HG02571 (cell line): ENCODE results near the gene AMPD3.

Source experiments
- ATAC-seq: cut with Tn5 transposase; IDR thresholded peaks from one replicate; pipeline ENCODE4 v1.9.1; 2021; ENCODE audit warnings: mild to moderate bottlenecking, moderate library complexity; ENCODE audit not compliant: unreplicated experiment

Gene AMPD3

DNA sequence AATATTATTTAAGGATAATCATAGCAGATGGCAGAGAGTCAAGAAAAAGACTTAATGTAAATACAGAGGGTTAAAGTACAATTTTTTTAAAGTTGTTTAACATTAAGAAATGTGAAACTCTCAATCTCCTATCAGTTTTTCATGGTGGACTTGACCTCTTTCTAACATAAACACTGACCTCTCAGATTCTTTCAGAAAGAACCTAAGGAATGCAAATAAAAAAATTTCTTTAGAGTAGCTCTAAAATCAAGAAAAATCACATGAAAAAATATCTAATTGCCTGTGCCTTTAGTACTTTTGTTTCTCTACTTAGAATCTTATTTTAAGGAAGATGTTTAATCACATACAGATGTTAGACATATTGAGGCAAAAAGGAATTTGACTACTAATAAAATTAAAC lies 73.1 kb downstream of the AMPD3 start:
- ATAC-seq: no peak

DNA sequence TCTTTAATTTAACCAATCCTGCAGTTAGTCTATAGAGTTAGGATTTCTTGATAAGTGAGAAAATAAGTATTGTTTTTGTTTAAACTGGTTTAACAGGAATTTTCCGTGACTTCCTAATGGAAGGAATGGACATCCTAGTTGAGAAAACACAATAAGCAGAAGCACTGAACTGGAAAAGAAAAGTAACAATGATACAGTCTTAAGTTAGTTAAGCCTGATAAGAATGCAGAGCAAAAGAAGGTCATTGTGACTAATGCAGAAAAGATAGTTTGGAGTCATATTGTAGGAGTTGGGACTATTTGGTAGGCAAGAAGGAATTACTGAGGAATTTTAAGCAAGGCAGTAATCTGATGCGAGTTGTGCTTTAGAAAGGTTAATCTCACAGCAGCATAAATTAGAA lies 74.2 kb downstream of the AMPD3 start:
- no peak for ATAC-seq

DNA sequence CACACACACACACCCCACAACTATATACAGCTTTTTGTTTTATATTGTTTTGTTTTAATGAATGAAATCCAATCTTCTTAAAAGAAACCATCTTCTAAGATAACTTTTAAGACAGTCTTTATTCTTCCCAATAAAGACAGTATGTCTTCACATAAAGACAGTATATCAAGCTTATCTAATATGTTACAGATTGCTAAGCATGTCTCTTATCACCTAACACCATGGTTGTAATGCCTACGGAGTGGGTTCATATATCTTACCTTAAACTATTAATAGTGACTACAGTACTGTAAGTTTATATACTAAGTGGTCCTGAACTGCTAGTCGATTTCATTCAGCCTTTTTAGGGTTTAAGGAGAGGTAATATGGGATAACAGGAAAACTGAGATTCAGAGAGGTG lies 77.5 kb downstream of the AMPD3 start:
- ATAC-seq: no peak

DNA sequence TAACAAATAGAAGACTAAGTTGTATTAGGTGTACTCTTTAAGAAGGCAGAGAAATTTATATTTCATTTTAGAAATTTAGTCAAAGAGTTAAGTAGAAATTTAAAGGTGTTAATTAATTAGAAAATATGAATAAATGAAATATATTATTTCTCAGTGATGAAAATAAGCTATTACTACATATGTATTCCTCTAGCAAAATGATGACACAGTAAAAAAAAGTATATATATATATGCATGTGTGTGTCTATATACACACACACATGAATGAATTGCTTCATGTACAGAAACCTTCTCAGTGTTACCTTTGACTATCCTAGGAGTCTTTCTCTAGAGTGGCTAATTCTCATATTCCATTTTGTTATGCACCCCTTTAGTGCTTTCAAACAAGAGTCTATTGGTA lies 78.3 kb downstream of the AMPD3 start:
- ATAC-seq: no peak

DNA sequence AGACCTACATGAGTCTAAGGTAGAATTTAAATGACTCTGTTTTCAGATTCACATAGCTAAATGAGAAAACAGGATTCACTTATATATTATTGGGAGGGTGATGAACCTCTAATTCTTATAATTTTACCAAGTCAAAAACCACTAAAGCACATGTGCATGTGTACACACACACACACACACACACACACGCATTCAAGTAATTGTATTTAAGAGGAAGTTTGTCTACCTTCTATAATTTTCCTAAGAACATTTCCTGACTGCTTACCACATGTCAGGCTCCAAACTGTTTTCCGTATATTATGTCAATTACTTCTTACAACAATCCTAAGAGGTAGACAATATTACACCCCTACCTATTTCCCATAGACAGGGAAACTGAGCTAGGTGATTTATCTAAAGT lies 79.3 kb downstream of the AMPD3 start:
- ATAC-seq: no peak

DNA sequence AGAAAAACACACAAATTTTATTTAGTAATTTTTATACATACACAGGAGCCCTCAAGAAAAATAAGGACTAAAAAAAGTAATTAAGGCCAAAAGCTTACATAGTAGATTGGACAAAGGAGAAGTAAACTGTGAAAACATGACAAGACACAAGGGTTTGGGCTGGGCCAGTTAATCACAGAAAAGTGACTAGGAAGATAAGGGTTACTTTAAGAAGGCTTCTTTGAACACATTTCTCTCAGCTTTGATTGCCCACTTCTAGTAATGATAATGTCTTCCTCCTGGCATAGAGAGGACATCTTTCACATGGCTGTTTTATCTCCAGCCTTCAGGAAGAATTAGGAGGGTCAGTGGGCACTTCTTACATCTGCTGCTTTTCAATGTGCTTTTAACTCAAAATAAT lies 82.5 kb downstream of the AMPD3 start:
- ATAC-seq: no peak

DNA sequence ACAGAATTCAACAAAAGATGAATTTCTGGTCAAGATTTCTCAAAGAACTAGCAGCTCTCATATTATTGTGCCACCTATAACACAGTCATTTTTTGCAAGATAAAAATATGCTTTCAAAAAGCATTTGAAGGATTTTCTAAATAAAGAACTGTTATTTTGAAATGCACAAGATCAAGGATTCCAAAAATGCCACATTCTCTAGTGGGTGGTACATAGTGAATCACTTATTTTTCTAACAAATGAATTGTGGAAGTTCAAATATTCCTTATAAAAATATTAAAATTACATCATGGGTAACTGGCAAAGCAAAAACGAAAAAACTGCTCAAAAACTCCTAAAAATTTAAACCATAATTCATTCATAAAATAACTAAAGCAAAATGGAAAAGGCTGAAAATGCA lies 83.9 kb downstream of the AMPD3 start:
- ATAC-seq: no peak

DNA sequence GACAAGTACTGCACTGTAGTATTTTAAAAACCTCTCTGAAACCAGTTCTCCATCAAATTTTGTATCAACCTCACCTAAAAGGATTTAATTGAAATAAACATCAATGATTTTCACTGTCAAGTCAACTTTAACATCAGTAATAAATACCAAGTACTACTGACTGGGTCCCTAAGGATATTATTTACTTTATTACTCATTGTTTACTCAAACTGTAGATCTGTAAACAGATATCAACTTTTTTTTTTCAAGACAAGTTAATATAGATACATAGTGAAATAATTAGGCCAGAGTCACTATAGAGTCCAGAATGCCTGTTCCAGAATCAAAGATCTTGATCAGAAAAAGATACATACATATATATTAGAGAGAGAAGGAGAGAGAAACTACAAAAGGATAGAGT lies 84.3 kb downstream of the AMPD3 start:
- ATAC-seq: no peak

DNA sequence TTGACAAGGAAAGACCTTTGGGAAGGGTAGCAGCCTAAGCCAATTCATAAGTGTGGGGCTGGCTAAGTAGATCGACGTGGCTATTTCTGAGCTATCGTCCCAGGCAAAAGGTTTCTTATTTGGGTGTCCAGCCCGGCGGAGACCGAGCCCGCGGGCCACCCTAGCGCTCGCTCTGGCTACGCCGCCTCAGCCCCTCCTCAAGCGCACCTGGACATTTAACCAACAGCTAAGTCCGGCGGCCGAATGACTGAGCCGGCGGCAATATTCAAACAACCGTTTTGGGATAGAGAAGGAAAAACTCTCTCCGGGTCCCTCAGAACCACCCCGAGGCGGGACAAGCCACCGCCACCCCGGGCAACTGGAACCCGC lies 85.5 kb downstream of the AMPD3 start:
- peak; percentile 26 for ATAC-seq

DNA sequence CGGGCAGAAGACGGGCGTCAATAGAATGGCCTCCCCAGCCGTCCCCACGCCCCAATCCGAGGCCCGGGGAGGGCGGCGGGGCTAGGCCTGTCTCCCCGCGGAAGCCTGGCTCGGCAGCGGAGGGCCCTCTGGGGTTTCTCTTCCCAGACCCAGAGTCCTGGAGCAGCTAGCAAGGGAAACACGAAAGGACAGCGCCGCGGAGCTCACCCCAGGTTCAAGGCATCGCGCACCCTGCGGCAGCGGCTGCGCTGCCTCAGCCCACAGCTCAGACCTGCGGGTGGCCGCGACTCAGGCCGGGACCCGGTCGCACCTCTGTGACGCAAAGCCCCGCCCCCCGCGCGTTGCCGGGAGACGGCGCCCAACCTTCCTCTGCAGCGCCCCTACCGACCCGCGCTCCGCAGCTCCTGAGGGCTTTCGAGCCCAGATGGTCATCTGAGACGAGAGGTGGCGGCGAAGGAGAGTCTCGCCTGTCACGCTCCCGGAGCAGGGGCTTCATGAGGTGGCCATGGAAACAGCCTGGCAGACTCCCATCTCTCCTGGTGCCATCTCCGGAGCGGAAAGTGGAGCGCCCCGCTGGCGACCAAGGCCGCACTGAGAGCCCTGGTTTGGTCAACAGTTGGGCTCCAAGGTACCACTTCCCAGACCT lies 86.0 kb downstream of the AMPD3 start, which contains the start of gene RNF141:
Gene RNF141, minus strand, starts transcription at position 273 of the 646 bp plus-strand sequence. CDS start 7,029 bp downstream, outside the sequence.
- ATAC-seq: peak; percentile 96

DNA sequence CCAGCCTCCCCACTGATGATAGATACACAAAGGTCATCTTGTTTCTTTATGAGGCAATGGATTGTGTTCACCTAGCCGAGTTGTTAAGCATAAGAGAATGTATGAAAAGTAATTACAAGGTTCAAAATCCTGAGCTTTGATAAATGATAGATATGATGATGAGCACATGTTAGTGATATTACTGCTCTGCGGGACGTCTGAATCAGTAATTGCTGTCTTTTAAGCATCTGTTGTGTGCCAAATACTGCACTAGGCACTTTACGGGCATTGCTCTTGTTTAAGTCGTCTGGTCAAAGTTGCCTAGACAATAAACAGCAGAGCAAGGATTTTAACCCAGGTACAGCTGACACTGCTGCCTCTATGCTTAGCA lies 86.5 kb downstream of the AMPD3 start:
- ATAC-seq: no peak

DNA sequence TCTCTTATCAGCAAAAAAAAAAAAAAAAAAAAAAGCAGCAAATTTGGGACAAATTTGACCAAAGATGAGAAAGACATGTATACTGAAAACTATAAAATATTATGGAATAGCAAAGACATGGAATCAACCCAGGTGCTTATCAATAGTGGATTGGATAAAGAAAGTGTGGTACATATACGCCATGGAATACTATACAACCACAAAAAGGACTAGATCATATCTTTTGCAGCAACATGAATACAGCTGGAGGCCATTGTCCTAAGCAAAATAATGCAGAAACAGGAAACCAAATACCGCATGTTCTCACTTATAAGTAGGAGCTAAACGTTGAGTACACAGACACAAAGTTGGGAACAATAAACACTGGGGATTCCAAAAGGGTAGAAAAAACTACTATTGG lies 87.7 kb downstream of the AMPD3 start:
- no peak for ATAC-seq

DNA sequence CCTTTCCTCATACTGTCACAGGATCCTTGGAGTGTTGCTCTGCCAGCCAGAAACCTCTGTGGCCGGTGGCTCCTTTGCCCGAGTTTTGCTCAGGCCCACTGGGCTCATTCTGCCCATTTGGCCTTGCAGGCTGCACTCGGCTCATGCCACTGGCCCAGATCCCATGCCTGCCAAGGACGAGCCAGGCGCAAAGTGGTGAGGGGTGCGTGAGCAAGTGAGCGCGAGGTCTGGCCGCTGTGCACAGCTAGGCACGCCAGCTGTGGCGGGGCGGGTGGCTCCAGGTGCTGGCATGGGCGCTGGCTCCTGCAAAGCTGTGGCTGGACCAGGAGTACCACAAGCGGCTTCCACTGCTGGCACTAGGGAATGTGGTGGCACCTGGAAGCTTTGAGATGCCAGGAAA lies 88.7 kb downstream of the AMPD3 start:
- ATAC-seq: no peak

DNA sequence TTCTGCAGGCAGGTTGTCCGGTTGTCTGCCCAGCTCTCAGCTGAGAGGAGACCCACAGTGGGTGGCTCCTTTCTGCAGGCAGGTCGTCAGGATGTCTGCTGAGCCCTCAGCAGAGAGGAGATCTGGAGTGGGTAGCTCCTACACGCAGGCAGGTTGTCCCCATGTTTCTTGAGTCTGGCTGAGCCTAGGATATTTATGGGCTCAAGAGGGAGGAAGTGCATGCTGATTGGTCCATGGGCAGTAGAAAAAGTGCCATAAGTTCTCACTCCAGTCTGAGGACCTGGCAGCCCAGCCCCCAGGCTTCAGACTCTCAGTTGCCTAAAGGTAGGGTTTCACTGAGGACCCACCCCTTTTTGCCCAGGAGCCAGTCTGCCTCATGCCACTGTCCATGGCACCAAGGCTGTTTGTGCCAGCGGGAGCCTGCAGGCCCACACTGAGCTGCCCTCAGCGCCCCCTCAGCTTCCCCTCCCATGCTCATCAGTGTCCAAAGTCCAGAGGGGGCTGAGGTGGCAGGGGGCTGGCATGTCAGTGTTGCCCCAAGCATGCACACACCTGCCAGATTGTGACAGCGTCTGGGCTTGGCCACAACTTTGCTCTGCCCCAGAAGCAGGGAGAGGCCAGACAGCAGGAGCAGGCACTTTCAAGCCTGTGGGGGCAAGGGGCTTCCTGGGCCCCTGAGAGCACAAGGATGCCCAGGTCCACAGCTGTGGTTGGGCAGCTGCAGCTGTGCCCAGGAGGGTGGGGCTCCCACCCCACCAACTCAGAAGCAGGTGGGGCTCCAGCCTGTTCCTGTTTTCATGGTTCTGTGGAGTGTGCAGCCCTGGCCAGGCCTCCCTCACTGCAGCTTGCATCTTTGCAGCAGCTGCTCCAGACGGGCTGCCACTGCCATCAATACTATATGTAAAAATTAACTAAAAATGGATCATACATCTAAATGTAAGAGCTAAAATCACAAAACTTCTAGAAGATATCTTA lies 89.7 kb downstream of the AMPD3 start:
- ATAC-seq: no peak

DNA sequence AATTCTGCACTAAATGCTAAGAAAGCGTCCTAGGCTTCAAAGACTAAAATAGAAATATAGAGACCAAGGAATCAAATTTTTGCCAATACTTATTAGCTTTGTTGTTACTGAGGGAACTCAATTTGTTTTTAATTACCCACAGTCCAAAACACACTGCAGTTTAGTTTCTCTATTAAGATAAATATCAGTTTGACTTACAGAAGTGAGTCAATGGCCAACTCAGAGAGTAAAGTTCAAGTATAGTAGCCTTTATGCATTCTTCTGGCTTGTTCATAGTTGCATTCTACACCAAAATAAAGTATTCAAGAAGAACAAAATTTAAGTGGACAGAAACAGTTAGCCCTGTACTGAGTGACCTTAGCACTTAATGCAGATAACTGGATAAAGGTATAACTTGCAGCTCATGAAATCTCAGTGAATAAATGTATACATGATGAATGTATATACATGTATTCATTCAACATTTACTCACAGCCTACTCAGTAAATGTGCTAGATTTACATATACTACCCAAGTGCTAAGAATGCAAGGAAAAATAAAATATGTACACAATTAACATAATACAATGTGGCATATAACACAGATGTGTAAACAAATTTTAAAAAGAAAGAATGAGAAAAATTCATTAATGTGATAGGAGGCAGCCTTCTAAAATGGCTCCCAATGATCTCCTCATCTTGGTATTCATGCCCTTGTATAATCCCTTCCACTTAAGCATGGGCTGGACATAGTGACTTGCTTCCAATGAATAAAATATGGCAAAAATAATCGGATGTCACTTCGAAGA lies 95.6 kb downstream of the AMPD3 start:
- no peak for ATAC-seq

DNA sequence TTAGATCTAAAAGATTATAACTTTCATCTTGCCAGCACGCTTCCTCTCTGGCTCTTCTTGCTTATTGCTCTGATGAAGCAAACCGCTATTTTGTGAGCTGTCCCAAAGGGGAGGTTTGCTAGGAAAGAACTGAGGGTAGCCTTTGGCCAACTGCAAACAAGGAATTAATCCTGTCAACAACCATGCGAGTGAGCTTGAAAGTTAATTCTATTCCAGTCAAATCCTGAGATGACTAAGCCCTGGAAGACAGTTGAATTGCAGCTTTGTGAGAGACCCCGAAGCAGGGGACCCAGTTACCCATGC lies 96.2 kb downstream of the AMPD3 start:
- no peak for ATAC-seq

DNA sequence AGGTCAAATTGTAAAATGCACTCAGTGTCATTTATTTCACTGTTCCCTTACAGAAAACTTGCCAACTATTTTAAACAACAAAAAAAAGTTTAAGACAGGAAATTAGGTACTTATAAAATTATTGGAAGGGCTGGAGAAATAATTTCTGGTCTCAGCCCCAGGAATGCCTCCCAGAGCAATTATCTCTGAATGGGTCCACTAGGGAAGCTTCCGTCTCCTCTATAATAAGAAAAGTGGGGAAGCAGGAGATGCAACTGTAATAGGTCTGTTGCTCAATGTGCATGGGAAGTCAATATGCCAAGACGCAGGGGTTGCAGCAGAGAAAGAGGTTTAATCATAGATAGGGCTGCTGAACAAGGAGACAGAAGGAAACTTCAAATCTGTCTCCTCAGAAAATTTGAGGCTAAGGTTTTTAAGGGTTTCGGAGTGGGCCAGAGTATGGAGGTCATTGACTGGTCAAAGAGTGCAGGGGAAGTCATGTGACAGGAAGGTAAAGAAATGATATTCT lies 96.8 kb downstream of the AMPD3 start:
- ATAC-seq: no peak

DNA sequence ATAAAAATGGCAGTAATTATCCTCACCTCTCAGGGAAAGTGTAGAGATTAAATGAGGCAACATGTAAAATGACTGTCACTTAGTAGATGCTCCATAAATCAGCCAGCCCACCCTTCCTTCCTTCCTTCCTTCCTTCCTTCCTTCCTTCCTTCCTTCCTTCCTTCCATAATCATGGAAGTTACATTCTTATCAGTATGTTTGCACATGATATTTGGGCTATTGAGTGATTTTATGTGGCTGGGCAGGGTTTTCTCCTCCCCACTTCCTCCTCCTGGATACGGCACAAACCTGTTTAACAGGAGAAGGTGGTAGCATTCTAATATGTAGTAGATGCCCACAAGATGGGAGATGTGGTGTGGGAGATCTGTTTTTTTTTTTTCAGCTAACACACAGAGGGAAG lies 101.5 kb downstream of the AMPD3 start:
- ATAC-seq: no peak
